Right ventricle myocardium inferior (tissue), 1 donor: ENCODE results near the gene OR2B6. TPM values are rescaled to one million over a fixed set of nuclear protein-coding genes. Genes with fewer than 3 reads are reported as not detected.

Experiments
- ATAC-seq: fragments of 200-7000 bp; cut with Tn5 transposase; one replicate; pipeline ENCODE4 v1.9.1; 2020; ENCODE audit warnings: mild to moderate bottlenecking, moderate library complexity
- DNase-seq: peaks from one replicate; pipeline ENCODE4 v3.0.0; 2021; ENCODE audit errors: missing footprints
- intact Hi-C: fragments of 100-400 bp; cut with DNase I; formaldehyde crosslinking; loops from one replicate; pipeline ENCODE4 v1.11.0; 2022
- total RNA-seq: library from RNA; stranded (reverse); fragmentation: NEBNext Ultra II Directional; extraction: Animal tissue kit (Norgen Biotek cat#: 25700); gene quantifications from one replicate; pipeline ENCODE4 v1.2.1, GENCODE V29; 2021
- donor health status: DM: no; HTN: yes; CAD: no; lungs with severe emphysema.

OR2B6 gene
- total RNA-seq, 1 donor from 2014 or later = not detected

GRCh38 chr6:27986928-27987725 lies 30.1 kb downstream of the OR2B6 start:
- intact Hi-C loops = no loop called here
- ATAC-seq = no peak
- no peak for DNase-seq

- no peak for ATAC-seq
- intact Hi-C loops = no loop called here
- DNase-seq = no peak
These were observed 37.6 kb downstream of the OR2B6 start for GRCh38 chr6:27994616-27995015.

GRCh38 chr6:28000351-28001045 lies 43.5 kb downstream of the OR2B6 start:
- intact Hi-C loops = no loop called here
- ATAC-seq (no peak), DNase-seq (no peak)

GRCh38 chr6:28001351-28001750 lies 44.3 kb downstream of the OR2B6 start:
- ATAC-seq = no peak
- intact Hi-C loops = no loop called here
- no peak for DNase-seq

GRCh38 chr6:28001751-28002150 lies 44.7 kb downstream of the OR2B6 start:
- intact Hi-C loops = no loop called here
- DNase-seq = no peak
- no peak for ATAC-seq

- no peak for ATAC-seq
- no peak for DNase-seq
- intact Hi-C loops = no loop called here
These were observed 45.1 kb downstream of the OR2B6 start for GRCh38 chr6:28002161-28002560.

- intact Hi-C loops = no loop called here
- ATAC-seq (no peak), DNase-seq (no peak)
These were observed 46.0 kb downstream of the OR2B6 start for GRCh38 chr6:28003059-28003458.

- intact Hi-C loops = no loop called here
- DNase-seq = no peak
- ATAC-seq = no peak
These were observed 46.6 kb downstream of the OR2B6 start for GRCh38 chr6:28003661-28004060.

GRCh38 chr6:28004350-28005151 lies 47.5 kb downstream of the OR2B6 start:
- intact Hi-C loops = no loop called here
- ATAC-seq = no peak
- DNase-seq = no peak

GRCh38 chr6:28005152-28005890 lies 48.3 kb downstream of the OR2B6 start:
- ATAC-seq (no peak), DNase-seq (no peak)
- intact Hi-C loops = no loop called here

- intact Hi-C loops = no loop called here
- ATAC-seq = no peak
- DNase-seq = no peak
These were observed 48.9 kb downstream of the OR2B6 start for GRCh38 chr6:28005975-28006374.

Other genes with a start within 250 kb of the OR2B6 start
- not detected for gene OR2B2, start 44.8 kb upstream of the OR2B6 start, total RNA-seq
- gene ZNF165, start 123.3 kb downstream of the OR2B6 start, total RNA-seq = 0.35 TPM
- gene ZSCAN16, start 167.4 kb downstream of the OR2B6 start, total RNA-seq = 2.2 TPM
- 12.7 TPM for gene ZKSCAN8, start 184.6 kb downstream of the OR2B6 start, total RNA-seq